HG02678 (cell line): ENCODE results near the gene SMYD2.

Source experiments
- ATAC-seq: cut with Tn5 transposase; IDR thresholded peaks from one replicate; pipeline ENCODE4 v1.9.1; 2021; ENCODE audit warnings: mild to moderate bottlenecking, moderate library complexity; ENCODE audit not compliant: unreplicated experiment

The SMYD2 gene

GRCh38 chr1:214384373-214385079 is 103.6 kb downstream of the SMYD2 start:
- no peak for ATAC-seq

GRCh38 chr1:214385428-214385827 is 104.5 kb downstream of the SMYD2 start:
- ATAC-seq, result no peak

GRCh38 chr1:214386333-214386732 is 105.4 kb downstream of the SMYD2 start:
- ATAC-seq, result no peak
